WTC11 (cell line): ENCODE data around the gene PIM2. TPM values are rescaled to one million over a fixed set of nuclear protein-coding genes. Genes with fewer than 3 reads are reported as not detected.

Experiments used
- ATAC-seq: fragments of 200-7000 bp; cut with Tn5 transposase; 2 replicates; pipeline ENCODE4 v1.10.0; 2021; ENCODE audit warnings: mild to moderate bottlenecking, moderate library complexity
- CTCF ChIA-PET: fragments of 300-600 bp; sonication (Branson Sonifier 250); formaldehyde crosslinking; loops from one replicate; lab custom pipeline; 2021; ENCODE audit warnings: antibody characterized with exemption; lab: Charles Lee
- POLR2A ChIA-PET: fragments of 350-600 bp; sonication (Branson Sonifier 250); formaldehyde crosslinking; loops from one replicate; lab custom pipeline; 2021; ENCODE audit warnings: antibody characterized with exemption; lab: Charles Lee
- DNase-seq: peaks from one replicate; pipeline ENCODE4 v3.0.0; 2021; ENCODE audit warnings: low spot score
- H3K27ac Mint-ChIP-seq: 2 replicates; pipeline ENCODE4 v1.8.0; 2021; ENCODE audit warnings: mixed read lengths
- H3K27me3 Mint-ChIP-seq: 2 replicates; pipeline ENCODE4 v1.8.0; 2021; ENCODE audit warnings: low read depth, mild to moderate bottlenecking, moderate library complexity, mixed read lengths
- H3K36me3 Mint-ChIP-seq: 2 replicates; pipeline ENCODE4 v1.8.0; 2021; ENCODE audit warnings: mixed read lengths
- H3K4me1 Mint-ChIP-seq: 2 replicates; pipeline ENCODE4 v1.8.0; 2022; ENCODE audit warnings: mixed read lengths
- H3K4me3 Mint-ChIP-seq: 2 replicates; pipeline ENCODE4 v1.8.0; 2021; ENCODE audit warnings: mild to moderate bottlenecking, moderate library complexity, mixed read lengths
- H3K9me3 Mint-ChIP-seq: 2 replicates; pipeline ENCODE4 v1.8.0; 2021; ENCODE audit warnings: mixed read lengths
- E2F1 ChIP-seq: sonication (generic); formaldehyde crosslinking; IDR thresholded peaks from 2 replicates; pipeline ENCODE4 v1.8.0; 2022; ENCODE audit warnings: mild to moderate bottlenecking, missing genetic modification reagents
- EMX1 ChIP-seq: fragments of 250-450 bp; sonication (Bioruptor Pico); IDR thresholded peaks from 2 replicates; pipeline ENCODE4 v1.8.0; 2021; ENCODE audit warnings: mild to moderate bottlenecking
- ESRRA ChIP-seq: sonication (generic); formaldehyde crosslinking; IDR thresholded peaks from 2 replicates; pipeline ENCODE4 v1.8.1; 2022; ENCODE audit warnings: mild to moderate bottlenecking, missing genetic modification reagents, borderline replicate concordance
- FOXJ3 ChIP-seq: sonication (generic); formaldehyde crosslinking; IDR thresholded peaks from 2 replicates; pipeline ENCODE4 v1.9.0; 2021; ENCODE audit warnings: missing genetic modification reagents, mild to moderate bottlenecking, borderline replicate concordance
- FOXP1 ChIP-seq: sonication (generic); formaldehyde crosslinking; IDR thresholded peaks from 2 replicates; pipeline ENCODE4 v1.8.0; 2022; ENCODE audit warnings: missing genetic modification reagents, mild to moderate bottlenecking, moderate library complexity, borderline replicate concordance
- FOXP4 ChIP-seq: sonication (generic); formaldehyde crosslinking; IDR thresholded peaks from 2 replicates; pipeline ENCODE4 v1.8.0; 2022; ENCODE audit warnings: mild to moderate bottlenecking, missing genetic modification reagents
- GABPB1 ChIP-seq: sonication (generic); formaldehyde crosslinking; IDR thresholded peaks from 2 replicates; pipeline ENCODE4 v1.8.1; 2023; ENCODE audit warnings: mild to moderate bottlenecking, missing genetic modification reagents
- GRHL2 ChIP-seq: fragments of 250-450 bp; sonication (Bioruptor Pico); IDR thresholded peaks from 2 replicates; pipeline ENCODE4 v1.8.0; 2022; ENCODE audit warnings: mild to moderate bottlenecking, moderate library complexity; ENCODE audit not compliant: insufficient replicate concordance, severe bottlenecking
- HMGA2 ChIP-seq: fragments of 250-450 bp; sonication (Bioruptor Pico); IDR thresholded peaks from 2 replicates; pipeline ENCODE4 v1.4.0; 2021; ENCODE audit warnings: mild to moderate bottlenecking, moderate library complexity
- JAZF1 ChIP-seq: fragments of 250-450 bp; sonication (Bioruptor Pico); IDR thresholded peaks from 2 replicates; pipeline ENCODE4 v1.9.0; 2021; ENCODE audit warnings: moderate library complexity, mild to moderate bottlenecking, inconsistent platforms
- NR3C1 ChIP-seq: sonication (generic); formaldehyde crosslinking; conservative IDR thresholded peaks from 2 replicates; pipeline ENCODE4 v1.8.1; 2023; ENCODE audit warnings: low read depth, mild to moderate bottlenecking, missing genetic modification reagents
- OVOL2 ChIP-seq: fragments of 250-450 bp; sonication (Bioruptor Pico); IDR thresholded peaks from 2 replicates; pipeline ENCODE4 v1.9.0; 2021; ENCODE audit warnings: mild to moderate bottlenecking, borderline replicate concordance
- PREB ChIP-seq: sonication (generic); formaldehyde crosslinking; IDR thresholded peaks from 2 replicates; pipeline ENCODE4 v1.8.1; 2022; ENCODE audit warnings: mild to moderate bottlenecking, missing genetic modification reagents, moderate library complexity, borderline replicate concordance
- RORB ChIP-seq: fragments of 250-450 bp; sonication (Bioruptor Pico); IDR thresholded peaks from 2 replicates; pipeline ENCODE4 v1.9.0; 2021; ENCODE audit warnings: mild to moderate bottlenecking
- SMAD3 ChIP-seq: sonication (generic); formaldehyde crosslinking; IDR thresholded peaks from 2 replicates; pipeline ENCODE4 v1.8.0; 2022; ENCODE audit warnings: missing genetic modification reagents, mild to moderate bottlenecking, borderline replicate concordance
- SOX15 ChIP-seq: fragments of 250-450 bp; sonication (Bioruptor Pico); IDR thresholded peaks from 2 replicates; pipeline ENCODE4 v1.9.0; 2021; ENCODE audit warnings: mild to moderate bottlenecking
- TEAD4 ChIP-seq: sonication (generic); formaldehyde crosslinking; IDR thresholded peaks from 2 replicates; pipeline ENCODE4 v1.8.0; 2022; ENCODE audit warnings: mild to moderate bottlenecking, missing genetic modification reagents
- ZNF219 ChIP-seq: sonication (generic); formaldehyde crosslinking; IDR thresholded peaks from 2 replicates; pipeline ENCODE4 v1.8.0; 2023; ENCODE audit warnings: missing genetic modification reagents, mild to moderate bottlenecking, borderline replicate concordance
- ZNF532 ChIP-seq: fragments of 250-450 bp; sonication (Bioruptor Pico); IDR thresholded peaks from 2 replicates; pipeline ENCODE4 v1.9.0; 2021; ENCODE audit warnings: mild to moderate bottlenecking, borderline replicate concordance
- total RNA-seq: library from RNA; stranded (reverse); gene quantifications from 3 replicates; pipeline ENCODE4 v1.2.3, GENCODE V29; 2021
- TF ChIP-seq, protein P1 (sequence below): sonication (generic); formaldehyde crosslinking; IDR thresholded peaks from 2 replicates; pipeline ENCODE4 v1.8.1; 2022; ENCODE audit warnings: low read depth, mild to moderate bottlenecking, moderate library complexity, missing genetic modification reagents, borderline replicate concordance
- TF ChIP-seq, protein P2 (sequence below): sonication (generic); formaldehyde crosslinking; IDR thresholded peaks from 2 replicates; pipeline ENCODE4 v1.8.0; 2022; ENCODE audit warnings: mild to moderate bottlenecking, missing genetic modification reagents
- TF ChIP-seq, protein P3 (sequence below): sonication (generic); formaldehyde crosslinking; IDR thresholded peaks from 2 replicates; pipeline ENCODE4 v1.8.1; 2022; ENCODE audit warnings: mild to moderate bottlenecking, moderate library complexity, missing genetic modification reagents

The PIM2 gene
- total RNA-seq, 1 experiment from 2014 or later, result 146 TPM

- POLR2A ChIA-PET, result no interaction called here
- ATAC-seq (no peak), DNase-seq (no peak)
- CTCF ChIA-PET, result interaction anchor here (0.7 kb wide), 1 partner anchor 26 kb away, joined by 3 read pairs; no protein-coding TSS in a partner anchor
- Mint-ChIP-seq H3K27me3 (no peaks in the 10 kb centered on the region), H3K27ac (no peak overlapping the region), H3K36me3 (peaks cover 14% of the 10 kb centered on the region), H3K4me3 (no peak overlapping the region), H3K9me3 (no peaks in the 10 kb centered on the region), H3K4me1 (peaks cover 42% of the 10 kb centered on the region)
- TF ChIP-seq E2F1 (no peak), ZNF532 (no peak), TEAD4 (CRISPR knock-in tag) (no peak), ZNF219 (CRISPR knock-in tag) (no peak), PREB (CRISPR knock-in tag) (no peak), SMAD3 (no peak), RORB (CRISPR knock-in tag) (no peak), OVOL2 (no peak)
These were observed 21.7 kb upstream of the PIM2 start for GRCh38 chrX:48940404-48940955.

DNA sequence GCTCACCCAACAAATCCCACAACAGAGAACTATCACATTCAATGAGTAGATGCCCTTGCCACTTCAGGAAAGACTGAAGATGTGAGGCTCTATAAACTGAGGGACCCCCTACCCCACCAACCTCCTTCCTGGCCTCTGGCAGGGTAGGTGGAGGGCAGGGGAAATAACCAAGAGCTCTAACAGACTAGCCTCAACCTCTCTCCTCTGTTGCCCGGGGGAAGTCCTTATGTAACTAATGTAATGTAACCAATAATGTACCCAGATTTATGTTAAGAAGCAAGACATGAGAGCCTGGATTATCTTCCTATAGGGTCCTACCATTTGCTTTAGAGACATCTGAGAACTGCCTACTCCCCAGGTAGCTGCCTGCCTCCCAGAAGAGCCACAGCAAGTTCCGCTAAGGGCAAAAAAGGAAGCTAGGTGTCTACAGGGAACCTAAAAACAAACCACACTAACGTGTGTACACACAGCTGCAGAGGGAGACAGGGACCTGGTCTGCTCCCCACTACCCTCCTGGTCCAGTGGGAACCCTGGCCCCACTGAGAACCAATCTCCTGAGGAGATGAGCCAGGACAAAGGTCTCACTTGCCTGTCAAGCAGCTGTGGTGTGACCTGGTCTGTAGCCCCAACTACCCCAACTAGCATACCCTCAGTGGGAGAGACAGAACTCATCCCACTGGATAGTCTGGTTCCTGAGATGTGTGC lies 20.9 kb upstream of the PIM2 start:
- CTCF ChIA-PET, result interaction anchor here (1.4 kb wide), 1 partner anchor 48 kb away, joined by 4 read pairs; no protein-coding TSS in a partner anchor
- no peak for TF ChIP-seq NR3C1 (CRISPR knock-in tag)
- no peak for TF ChIP-seq HMGA2 (CRISPR knock-in tag)
- TF ChIP-seq EMX1 (CRISPR knock-in tag), result no peak
- TF ChIP-seq GRHL2 (CRISPR knock-in tag), result no peak
- no peak for TF ChIP-seq FOXJ3 (CRISPR knock-in tag)
- TF ChIP-seq JAZF1 (CRISPR knock-in tag), result no peak
- TF ChIP-seq SOX15 (CRISPR knock-in tag), result no peak
- TF ChIP-seq ESRRA, result no peak
- TF ChIP-seq, protein P1, sequence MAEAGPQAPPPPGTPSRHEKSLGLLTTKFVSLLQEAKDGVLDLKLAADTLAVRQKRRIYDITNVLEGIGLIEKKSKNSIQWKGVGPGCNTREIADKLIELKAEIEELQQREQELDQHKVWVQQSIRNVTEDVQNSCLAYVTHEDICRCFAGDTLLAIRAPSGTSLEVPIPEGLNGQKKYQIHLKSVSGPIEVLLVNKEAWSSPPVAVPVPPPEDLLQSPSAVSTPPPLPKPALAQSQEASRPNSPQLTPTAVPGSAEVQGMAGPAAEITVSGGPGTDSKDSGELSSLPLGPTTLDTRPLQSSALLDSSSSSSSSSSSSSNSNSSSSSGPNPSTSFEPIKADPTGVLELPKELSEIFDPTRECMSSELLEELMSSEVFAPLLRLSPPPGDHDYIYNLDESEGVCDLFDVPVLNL (CRISPR knock-in tag), result no peak
- no peak for TF ChIP-seq GABPB1 (CRISPR knock-in tag)
- TF ChIP-seq, protein P2, sequence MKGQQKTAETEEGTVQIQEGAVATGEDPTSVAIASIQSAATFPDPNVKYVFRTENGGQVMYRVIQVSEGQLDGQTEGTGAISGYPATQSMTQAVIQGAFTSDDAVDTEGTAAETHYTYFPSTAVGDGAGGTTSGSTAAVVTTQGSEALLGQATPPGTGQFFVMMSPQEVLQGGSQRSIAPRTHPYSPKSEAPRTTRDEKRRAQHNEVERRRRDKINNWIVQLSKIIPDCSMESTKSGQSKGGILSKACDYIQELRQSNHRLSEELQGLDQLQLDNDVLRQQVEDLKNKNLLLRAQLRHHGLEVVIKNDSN (CRISPR knock-in tag), result no peak
- TF ChIP-seq, protein P3, sequence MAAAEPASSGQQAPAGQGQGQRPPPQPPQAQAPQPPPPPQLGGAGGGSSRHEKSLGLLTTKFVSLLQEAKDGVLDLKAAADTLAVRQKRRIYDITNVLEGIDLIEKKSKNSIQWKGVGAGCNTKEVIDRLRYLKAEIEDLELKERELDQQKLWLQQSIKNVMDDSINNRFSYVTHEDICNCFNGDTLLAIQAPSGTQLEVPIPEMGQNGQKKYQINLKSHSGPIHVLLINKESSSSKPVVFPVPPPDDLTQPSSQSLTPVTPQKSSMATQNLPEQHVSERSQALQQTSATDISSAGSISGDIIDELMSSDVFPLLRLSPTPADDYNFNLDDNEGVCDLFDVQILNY (CRISPR knock-in tag), result no peak
- no peak for TF ChIP-seq FOXP4
- no peak for TF ChIP-seq FOXP1 (CRISPR knock-in tag)
- TF ChIP-seq, all 79 proteins: peak for 0
- no peak overlapping the region for H3K4me3 Mint-ChIP-seq

More for the DNA sequence above, 20.9 kb upstream of the PIM2 start:
- peak overlapping the region; percentile 89 for H3K27ac Mint-ChIP-seq
- DNase-seq (no peak), ATAC-seq (no peak)
- peaks cover 42% of the 10 kb centered on the region for H3K4me1 Mint-ChIP-seq
- H3K27me3 Mint-ChIP-seq, result no peaks in the 10 kb centered on the region
- peaks cover 21% of the 10 kb centered on the region for H3K36me3 Mint-ChIP-seq
- POLR2A ChIA-PET, result no interaction called here
- H3K9me3 Mint-ChIP-seq, result no peaks in the 10 kb centered on the region
